Right atrium auricular region (tissue), 2 donors: Measurements from ENCODE around the gene JAZF1. TPM values are rescaled to one million over a fixed set of nuclear protein-coding genes. Genes with fewer than 3 reads are reported as not detected.
A peak's percentile ranks its signal among the peaks of the same experiment; 100 is the strongest.

ENCODE experiments used
- DNase-seq: peaks from one replicate; pipeline ENCODE4 v3.0.0-alpha.2; 2019; ENCODE audit warnings: low spot score
- H3K27ac ChIP-seq, 2 donors: fragments of 200-600 bp; sonication (generic); 1 replicate in 1 of 2; 2 replicates in 1 of 2; pipeline ENCODE4 v1.5.1; 2016 to 2019
- H3K27me3 ChIP-seq, 2 donors: fragments of 200-600 bp; sonication (generic); one replicate each; pipeline versions ENCODE4 v1.5.1 to v1.6.0; 2017 to 2019
- H3K36me3 ChIP-seq: fragments of 200-600 bp; sonication (generic); one replicate; pipeline ENCODE4 v1.5.1; 2016
- H3K4me1 ChIP-seq, 2 donors: fragments of 200-600 bp; sonication (generic); one replicate each; pipeline versions ENCODE4 v1.5.1 to v1.6.0; 2017 to 2019
- H3K4me3 ChIP-seq, 2 donors: fragments of 200-600 bp; sonication (generic); 1 replicate in 1 of 2; 2 replicates in 1 of 2; pipeline ENCODE4 v1.5.1; 2017 to 2019; ENCODE audit warnings: mild to moderate bottlenecking in 1 of 2, moderate library complexity in 1 of 2
- H3K9me3 ChIP-seq, 2 donors: fragments of 200-600 bp; sonication (generic); one replicate each; pipeline ENCODE4 v1.5.1; 2019
- total RNA-seq, 2 donors: library from RNA; depleted of rRNA; stranded (reverse); fragments of >200 nt; gene quantifications; one replicate each; pipeline ENCODE4 v1.1.0, GENCODE V29; 2016
- TF ChIP-seq, protein P1 (sequence below), 2 donors: fragments of 200-600 bp; sonication (generic); IDR thresholded peaks; one replicate each; pipeline ENCODE4 v1.5.1; 2019; ENCODE audit warnings: antibody characterized with exemption in 2 of 2

The JAZF1 gene
- total RNA-seq, 2 donors from 2014 or later = 13.2 to 18.5 TPM

DNA sequence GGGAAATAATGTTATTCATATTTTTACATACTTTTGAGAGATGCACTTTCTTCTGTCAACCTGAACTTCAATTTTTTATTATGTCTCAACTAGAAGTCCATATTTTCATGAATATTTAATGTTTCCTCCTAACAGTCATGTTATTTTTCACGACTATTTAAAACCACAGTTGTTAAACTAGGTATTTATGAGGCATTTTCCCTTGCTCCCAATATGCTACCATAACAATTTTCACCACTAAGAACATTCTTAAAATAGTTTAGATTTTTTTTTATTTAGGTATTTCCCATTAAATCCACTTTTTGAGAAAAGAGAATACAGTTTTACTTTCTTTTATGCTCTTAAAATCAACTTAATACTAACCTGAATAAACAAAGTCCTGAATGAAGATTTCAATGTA, 89.4 kb downstream of the JAZF1 start:
- TF ChIP-seq, protein P1, sequence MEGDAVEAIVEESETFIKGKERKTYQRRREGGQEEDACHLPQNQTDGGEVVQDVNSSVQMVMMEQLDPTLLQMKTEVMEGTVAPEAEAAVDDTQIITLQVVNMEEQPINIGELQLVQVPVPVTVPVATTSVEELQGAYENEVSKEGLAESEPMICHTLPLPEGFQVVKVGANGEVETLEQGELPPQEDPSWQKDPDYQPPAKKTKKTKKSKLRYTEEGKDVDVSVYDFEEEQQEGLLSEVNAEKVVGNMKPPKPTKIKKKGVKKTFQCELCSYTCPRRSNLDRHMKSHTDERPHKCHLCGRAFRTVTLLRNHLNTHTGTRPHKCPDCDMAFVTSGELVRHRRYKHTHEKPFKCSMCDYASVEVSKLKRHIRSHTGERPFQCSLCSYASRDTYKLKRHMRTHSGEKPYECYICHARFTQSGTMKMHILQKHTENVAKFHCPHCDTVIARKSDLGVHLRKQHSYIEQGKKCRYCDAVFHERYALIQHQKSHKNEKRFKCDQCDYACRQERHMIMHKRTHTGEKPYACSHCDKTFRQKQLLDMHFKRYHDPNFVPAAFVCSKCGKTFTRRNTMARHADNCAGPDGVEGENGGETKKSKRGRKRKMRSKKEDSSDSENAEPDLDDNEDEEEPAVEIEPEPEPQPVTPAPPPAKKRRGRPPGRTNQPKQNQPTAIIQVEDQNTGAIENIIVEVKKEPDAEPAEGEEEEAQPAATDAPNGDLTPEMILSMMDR (IDR thresholded peaks at IDR 0.05) = no peak
- no peak for DNase-seq

DNA sequence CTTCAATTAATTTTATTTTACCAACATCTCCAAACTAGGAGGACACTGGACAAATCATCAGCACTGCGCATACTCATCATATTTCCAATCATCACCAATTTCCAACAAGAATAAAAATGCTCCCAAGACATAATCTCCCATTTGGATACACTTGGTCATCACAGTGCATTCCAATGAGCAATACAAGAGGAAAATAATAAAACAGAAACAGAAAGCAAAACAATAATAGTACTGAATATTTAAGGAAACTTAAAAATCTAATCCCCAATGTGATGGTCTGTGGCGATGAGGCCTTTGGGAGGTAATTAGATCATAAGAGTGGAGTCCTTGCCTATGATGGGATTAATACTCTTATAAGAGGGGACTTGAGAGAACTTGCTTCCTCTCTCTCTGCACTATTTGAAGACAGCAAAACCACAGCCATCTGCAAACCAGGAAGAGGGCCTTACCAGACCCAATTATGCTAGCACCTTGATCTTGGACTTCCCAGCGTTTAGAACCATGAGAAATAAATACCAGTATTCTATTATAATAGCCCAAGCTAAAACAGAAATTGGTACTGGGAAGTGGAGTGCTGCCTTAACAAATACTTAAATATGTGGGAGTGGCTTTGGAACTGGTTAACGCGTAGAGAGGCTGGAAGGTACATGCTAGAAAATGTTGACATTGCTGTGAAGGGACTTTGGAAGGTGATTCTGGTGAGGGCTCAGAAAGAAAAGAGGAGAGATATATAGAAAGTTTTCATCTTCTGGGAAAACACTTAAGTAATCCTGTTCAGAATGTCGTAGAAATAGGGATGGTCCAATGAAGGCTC, 91.5 kb downstream of the JAZF1 start:
- no peaks in the 10 kb centered on the region for H3K9me3 ChIP-seq
- H3K27me3 ChIP-seq = no peaks in the 10 kb centered on the region
- H3K36me3 ChIP-seq = no peaks in the 10 kb centered on the region
- no peak overlapping the region for H3K27ac ChIP-seq
- no peaks in the 10 kb centered on the region for H3K4me1 ChIP-seq
- H3K4me3 ChIP-seq = no peak overlapping the region
- TF ChIP-seq, protein P1 (IDR thresholded peaks at IDR 0.05) = no peak
- DNase-seq = no peak

More for the DNA sequence above, 89.4 kb downstream of the JAZF1 start:
- H3K36me3 ChIP-seq = no peaks in the 10 kb centered on the region
- H3K9me3 ChIP-seq = no peaks in the 10 kb centered on the region
- no peak overlapping the region for H3K27ac ChIP-seq
- H3K4me1 ChIP-seq = no peaks in the 10 kb centered on the region
- H3K4me3 ChIP-seq = no peak overlapping the region
- H3K27me3 ChIP-seq = no peaks in the 10 kb centered on the region

DNA sequence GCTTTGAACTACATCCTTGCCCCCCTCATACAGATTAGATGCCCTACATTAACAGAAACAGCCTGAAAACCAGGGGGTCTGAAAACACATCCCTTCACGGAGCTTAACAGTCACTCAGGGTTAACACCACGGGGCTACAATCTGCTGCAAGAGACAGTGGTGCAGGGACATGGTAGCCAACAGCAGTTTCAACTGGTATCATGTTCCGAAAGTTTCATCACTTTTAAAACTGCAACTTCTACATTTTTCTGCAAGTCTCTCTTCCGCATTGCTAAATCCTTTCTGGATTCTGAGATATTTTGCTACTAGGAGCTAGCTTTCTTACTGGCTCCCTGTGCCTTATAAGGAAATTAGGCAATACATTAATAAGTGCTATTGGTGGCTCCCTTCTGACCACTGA, 92.6 kb downstream of the JAZF1 start:
- Histone ChIP-seq H3K36me3 (no peaks in the 10 kb centered on the region), H3K4me1 (no peaks in the 10 kb centered on the region), H3K9me3 (no peaks in the 10 kb centered on the region), H3K27ac (peak overlapping the region in 1 of 2 donors; percentile 42), H3K4me3 (no peak overlapping the region), H3K27me3 (no peaks in the 10 kb centered on the region)
- TF ChIP-seq, protein P1 (IDR thresholded peaks at IDR 0.05) = no peak
- no peak for DNase-seq

DNA sequence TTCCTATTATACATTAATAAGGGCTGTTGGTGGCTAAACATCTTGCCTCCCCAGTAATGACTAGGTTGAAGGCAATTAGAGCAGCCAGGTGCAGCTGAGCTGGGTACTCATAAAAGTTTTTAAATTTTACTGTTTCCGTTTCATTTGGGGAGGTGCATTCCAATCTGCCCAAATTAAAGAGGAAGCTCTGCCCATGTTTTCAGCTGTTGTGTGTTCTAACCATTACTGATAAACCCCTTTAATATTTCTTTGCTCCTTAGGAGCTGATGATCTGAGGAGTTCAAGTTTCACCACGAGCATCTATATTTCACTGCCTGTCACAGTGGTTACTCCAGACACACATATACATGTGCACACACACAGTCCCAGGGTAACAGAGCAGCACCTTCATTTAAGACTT, 94.4 kb downstream of the JAZF1 start:
- H3K4me3 ChIP-seq = no peak overlapping the region
- H3K27ac ChIP-seq = no peak overlapping the region
- no peaks in the 10 kb centered on the region for H3K4me1 ChIP-seq
- DNase-seq = no peak
- no peaks in the 10 kb centered on the region for H3K9me3 ChIP-seq
- TF ChIP-seq, protein P1 (IDR thresholded peaks at IDR 0.05) = no peak
- H3K36me3 ChIP-seq = no peaks in the 10 kb centered on the region
- no peaks in the 10 kb centered on the region for H3K27me3 ChIP-seq

DNA sequence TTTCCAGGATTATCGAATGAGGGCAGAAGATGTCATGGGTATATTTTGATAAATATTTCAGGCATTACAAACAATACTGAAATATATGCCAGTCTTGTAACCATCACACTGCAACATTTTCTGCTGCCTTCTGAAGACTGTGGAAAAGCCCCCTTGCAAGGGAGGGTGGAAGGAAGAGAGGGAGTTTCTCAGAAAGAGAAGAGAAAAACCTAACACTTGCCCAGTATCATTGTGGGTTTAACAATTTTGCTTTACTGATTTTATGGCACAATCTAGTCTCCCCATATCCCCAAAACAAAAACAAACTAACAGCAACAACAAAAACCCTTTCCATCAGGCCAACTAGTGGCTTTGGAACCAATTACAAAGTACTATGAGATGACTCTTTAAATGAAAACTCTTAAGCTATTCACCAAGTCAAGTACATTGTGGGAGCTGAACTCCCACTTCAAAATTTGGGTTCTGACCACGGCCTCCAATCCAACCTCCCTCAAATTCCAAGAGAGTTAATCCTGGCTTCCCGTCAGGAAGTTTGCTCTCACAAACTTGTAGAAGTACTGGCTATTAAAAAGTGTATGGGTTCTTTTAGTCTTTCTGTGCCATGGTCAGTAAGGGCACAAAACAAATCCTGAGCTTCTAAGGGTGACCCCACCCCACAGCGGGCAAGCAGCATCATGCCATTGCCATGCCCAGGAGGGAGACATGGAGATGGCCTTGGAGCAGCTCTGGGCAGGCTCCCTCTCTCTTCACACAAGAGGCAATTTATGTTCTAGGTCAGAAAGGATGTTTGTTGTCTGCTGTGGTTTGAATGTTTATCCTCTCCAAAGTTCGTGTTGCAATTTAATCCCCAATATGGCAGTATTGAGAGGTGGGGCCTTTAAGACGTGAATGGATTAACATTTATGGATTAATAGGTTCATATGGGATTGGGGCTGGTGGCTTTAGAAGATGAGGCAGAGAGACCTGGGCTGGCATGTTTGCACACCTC, 96.3 kb downstream of the JAZF1 start:
- TF ChIP-seq, protein P1 (IDR thresholded peaks at IDR 0.05) = no peak
- no peaks in the 10 kb centered on the region for H3K27me3 ChIP-seq
- H3K36me3 ChIP-seq = no peaks in the 10 kb centered on the region
- H3K27ac ChIP-seq = no peak overlapping the region
- H3K9me3 ChIP-seq = no peaks in the 10 kb centered on the region
- no peak overlapping the region for H3K4me3 ChIP-seq
- no peak for DNase-seq
- H3K4me1 ChIP-seq = peaks cover 0 to 15% of the 10 kb centered on the region in 2 donors
